ENCODE data around the gene APEX2.
A peak's percentile ranks its signal among the peaks of the same experiment; 100 is the strongest.

DNA sequence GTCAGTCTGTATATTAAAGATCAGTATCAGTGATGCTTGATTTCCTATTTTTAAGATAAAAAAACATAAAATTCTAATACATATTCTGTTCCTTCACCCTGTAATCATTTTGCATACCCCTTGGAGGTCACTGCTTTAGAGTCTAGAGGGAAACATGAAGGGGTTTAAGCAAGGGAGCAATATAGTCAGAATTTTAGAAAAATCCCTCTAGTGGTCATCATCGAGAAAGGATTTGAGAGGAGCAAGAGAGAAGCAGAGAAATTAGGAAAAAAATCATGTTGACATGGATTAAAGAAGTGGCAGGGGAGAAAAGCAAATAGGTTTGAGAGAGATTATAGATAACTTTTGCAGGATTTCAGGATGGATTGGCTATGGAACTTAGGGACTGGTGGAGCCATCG is 11.1 kb downstream of the APEX2 start:
- TF ChIP-seq, protein P1, sequence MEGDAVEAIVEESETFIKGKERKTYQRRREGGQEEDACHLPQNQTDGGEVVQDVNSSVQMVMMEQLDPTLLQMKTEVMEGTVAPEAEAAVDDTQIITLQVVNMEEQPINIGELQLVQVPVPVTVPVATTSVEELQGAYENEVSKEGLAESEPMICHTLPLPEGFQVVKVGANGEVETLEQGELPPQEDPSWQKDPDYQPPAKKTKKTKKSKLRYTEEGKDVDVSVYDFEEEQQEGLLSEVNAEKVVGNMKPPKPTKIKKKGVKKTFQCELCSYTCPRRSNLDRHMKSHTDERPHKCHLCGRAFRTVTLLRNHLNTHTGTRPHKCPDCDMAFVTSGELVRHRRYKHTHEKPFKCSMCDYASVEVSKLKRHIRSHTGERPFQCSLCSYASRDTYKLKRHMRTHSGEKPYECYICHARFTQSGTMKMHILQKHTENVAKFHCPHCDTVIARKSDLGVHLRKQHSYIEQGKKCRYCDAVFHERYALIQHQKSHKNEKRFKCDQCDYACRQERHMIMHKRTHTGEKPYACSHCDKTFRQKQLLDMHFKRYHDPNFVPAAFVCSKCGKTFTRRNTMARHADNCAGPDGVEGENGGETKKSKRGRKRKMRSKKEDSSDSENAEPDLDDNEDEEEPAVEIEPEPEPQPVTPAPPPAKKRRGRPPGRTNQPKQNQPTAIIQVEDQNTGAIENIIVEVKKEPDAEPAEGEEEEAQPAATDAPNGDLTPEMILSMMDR (IDR thresholded peaks at IDR 0.05), result peak in 4 of 7 experiments; percentile 12 to 28 (median 24)
- no peak for TF ChIP-seq POLR2A (IDR thresholded peaks at IDR 0.05)
